HEK293T (cell line): ENCODE results near the gene ELOB.

Experiments
- ARNT ChIP-seq: fragments of 450-650 bp; IDR thresholded peaks from 2 replicates; pipeline ENCODE4 v1.6.1; 2017; ENCODE audit warnings: mild to moderate bottlenecking
- BHLHE40 ChIP-seq: fragments of 450-650 bp; IDR thresholded peaks from 2 replicates; pipeline ENCODE4 v1.6.1; 2016; ENCODE audit warnings: mild to moderate bottlenecking, moderate library complexity, borderline replicate concordance
- ELF4 ChIP-seq: fragments of 450-650 bp; IDR thresholded peaks from 2 replicates; pipeline ENCODE4 v1.6.1; 2017; ENCODE audit warnings: antibody characterized with exemption
- FOXK2 ChIP-seq: fragments of 450-650 bp; IDR thresholded peaks from 2 replicates; pipeline ENCODE4 v1.6.1; 2016; ENCODE audit warnings: mild to moderate bottlenecking
- FOXM1 ChIP-seq: fragments of 450-650 bp; IDR thresholded peaks from 2 replicates; pipeline ENCODE4 v1.6.1; 2017; ENCODE audit warnings: mild to moderate bottlenecking, borderline replicate concordance
- NFRKB ChIP-seq: fragments of 450-650 bp; IDR thresholded peaks from 2 replicates; pipeline ENCODE4 v1.6.1; 2016; ENCODE audit warnings: mild to moderate bottlenecking, moderate library complexity
- SP1 ChIP-seq: fragments of 450-650 bp; IDR thresholded peaks from 2 replicates; pipeline ENCODE4 v1.6.1; 2017
- TF ChIP-seq, protein P1 (sequence below): fragments of 450-650 bp; IDR thresholded peaks from 2 replicates; pipeline ENCODE4 v1.6.1; 2016

DNA sequence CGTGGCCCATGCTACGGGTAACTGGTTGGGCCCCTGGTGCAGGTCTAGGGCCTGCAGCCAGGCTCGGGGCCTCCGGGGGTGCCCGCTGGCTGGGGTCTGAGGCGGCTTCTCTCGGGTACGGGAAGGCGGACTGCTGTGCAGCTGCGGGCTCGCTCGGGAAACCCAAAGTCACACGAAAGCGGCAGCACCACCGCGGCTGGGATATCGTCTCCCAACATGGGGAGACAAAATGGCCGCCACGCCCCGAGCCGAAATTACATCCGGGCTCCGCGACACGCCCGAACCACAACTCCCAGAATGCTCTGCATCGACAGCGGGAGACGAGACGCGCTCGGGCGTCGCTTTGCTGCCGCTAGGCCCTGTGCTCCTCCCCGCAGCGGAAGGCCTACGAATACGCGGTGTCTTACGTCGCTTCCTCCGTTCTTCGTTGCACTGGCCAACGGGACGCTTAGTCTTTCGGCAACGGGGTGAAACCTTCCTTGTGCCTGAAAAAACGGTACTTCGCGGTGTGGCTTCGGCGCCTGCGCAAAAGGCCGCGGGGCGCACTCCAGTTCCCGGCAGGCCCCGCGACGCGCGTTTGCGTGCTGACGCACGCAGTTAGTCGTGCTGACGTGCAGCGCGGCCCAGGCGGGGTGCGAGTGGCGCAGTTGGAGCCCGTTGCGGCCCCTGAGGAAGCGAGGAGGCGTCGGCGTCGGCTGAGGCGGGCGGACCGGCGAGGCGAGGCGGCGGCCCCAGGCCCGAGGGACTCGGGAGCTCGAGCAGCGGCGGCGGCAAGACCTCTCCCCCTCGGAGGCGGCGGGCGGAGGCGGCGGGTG is 24.8 kb downstream of the ELOB start, which contains the start of gene SRRM2:
- TF ChIP-seq FOXK2 (no peak), SP1 (no peak), NFRKB (peak; percentile 73), BHLHE40 (no peak), ARNT (0 out of 2 replicates have a peak, but pooled peaks have one; percentile 10), ELF4 (no peak; the same call in none of the 2 replicates), FOXM1 (no peak)
- TF ChIP-seq, protein P1, sequence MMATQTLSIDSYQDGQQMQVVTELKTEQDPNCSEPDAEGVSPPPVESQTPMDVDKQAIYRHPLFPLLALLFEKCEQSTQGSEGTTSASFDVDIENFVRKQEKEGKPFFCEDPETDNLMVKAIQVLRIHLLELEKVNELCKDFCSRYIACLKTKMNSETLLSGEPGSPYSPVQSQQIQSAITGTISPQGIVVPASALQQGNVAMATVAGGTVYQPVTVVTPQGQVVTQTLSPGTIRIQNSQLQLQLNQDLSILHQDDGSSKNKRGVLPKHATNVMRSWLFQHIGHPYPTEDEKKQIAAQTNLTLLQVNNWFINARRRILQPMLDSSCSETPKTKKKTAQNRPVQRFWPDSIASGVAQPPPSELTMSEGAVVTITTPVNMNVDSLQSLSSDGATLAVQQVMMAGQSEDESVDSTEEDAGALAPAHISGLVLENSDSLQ: no peak
